GDM1 (cell line): ENCODE measurements around the gene PPP1R1B.

Experiments used
- DNase-seq: peaks from one replicate; lab custom pipeline; 2025; lab: John Stamatoyannopoulos, UW

PPP1R1B gene

DNA sequence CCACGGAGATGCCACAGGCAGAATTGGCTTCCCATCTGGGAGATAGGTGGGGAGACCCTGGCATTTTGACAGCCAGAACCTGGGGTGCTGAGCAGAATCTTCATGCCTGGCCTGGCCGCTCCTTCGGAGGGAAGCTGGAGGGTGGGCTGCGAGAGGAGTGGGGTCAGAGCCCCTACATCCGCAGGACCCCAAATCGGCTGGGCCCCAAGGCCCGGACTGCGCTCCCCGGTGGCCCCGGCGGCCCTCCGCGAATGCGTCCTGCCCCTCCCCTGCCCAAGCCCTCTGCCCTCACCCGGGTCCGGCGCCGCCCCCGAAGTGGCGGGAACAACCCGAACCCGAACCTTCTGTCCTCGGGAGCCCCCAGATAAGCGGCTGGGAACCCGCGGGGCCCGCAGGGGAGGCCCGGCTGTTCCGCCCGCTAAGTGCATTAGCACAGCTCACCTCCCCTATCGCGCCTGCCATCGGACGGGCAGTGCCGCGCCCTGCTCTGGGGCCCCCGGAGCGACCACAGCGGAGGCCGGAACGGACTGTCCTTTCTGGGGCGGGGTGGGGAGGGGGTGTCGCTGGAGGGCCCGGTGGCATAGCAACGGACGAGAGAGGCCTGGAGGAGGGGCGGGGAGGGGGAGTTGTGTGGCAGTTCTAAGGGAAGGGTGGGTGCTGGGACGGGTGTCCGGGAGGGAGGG lies 40.7 kb downstream of the PPP1R1B start:
- DNase-seq, result no peak

DNA sequence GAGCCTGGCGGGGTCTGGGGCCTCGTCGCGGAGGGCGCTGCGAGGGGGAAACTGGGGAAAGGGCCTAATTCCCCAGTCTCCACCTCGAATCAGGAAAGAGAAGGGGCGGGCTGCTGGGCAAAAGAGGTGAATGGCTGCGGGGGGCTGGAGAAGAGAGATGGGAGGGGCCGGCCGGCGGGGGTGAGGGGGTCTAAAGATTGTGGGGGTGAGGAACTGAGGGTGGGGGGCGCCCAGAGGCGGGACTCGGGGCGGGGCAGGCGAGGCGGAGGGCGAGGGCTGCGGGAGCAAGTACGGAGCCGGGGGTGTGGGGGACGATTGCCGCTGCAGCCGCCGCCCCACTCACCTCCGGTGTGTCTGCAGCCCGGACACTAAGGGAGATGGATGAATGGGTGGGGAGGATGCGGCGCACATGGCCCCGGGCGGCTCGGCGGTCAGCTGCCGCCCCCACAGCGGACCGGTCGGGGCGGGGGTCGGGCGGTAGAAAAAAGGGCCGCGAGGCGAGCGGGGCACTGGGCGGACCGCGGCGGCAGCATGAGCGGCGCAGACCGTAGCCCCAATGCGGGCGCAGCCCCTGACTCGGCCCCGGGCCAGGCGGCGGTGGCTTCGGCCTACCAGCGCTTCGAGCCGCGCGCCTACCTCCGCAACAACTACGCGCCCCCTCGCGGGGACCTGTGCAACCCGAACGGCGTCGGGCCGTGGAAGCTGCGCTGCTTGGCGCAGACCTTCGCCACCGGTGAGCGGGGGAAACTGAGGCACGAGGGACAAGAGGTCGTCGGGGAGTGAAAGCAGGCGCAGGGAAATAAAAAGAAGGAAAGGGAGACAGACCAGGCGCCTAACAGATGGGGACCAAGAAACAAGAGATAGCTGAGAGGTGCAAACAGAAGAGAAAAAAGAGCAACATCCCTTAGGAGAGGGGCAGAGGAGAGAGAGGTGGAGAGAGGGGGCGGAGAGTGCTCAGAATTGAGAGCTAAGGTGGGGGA lies 41.5 kb downstream of the PPP1R1B start, which contains the start of gene PNMT:
PNMT (plus strand) TSS at position 509 of the 980 bp plus-strand sequence; CDS start at position 532, 23 bp downstream.
- DNase-seq, result no peak

DNA sequence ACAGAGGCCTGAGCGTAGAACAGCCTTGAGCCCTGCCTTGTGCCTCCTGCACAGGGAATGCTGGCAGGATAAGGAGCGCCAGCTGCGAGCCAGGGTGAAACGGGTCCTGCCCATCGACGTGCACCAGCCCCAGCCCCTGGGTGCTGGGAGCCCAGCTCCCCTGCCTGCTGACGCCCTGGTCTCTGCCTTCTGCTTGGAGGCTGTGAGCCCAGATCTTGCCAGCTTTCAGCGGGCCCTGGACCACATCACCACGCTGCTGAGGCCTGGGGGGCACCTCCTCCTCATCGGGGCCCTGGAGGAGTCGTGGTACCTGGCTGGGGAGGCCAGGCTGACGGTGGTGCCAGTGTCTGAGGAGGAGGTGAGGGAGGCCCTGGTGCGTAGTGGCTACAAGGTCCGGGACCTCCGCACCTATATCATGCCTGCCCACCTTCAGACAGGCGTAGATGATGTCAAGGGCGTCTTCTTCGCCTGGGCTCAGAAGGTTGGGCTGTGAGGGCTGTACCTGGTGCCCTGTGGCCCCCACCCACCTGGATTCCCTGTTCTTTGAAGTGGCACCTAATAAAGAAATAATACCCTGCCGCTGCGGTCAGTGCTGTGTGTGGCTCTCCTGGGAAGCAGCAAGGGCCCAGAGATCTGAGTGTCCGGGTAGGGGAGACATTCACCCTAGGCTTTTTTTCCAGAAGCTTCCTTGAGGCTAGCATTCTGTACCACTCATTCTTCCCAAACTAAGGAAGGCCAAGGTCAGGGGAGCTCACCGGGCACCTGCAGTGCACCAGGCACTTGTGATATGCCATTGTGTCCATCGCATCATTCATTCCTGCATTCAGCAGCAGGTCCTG lies 43.4 kb downstream of the PPP1R1B start:
- no peak for DNase-seq

DNA sequence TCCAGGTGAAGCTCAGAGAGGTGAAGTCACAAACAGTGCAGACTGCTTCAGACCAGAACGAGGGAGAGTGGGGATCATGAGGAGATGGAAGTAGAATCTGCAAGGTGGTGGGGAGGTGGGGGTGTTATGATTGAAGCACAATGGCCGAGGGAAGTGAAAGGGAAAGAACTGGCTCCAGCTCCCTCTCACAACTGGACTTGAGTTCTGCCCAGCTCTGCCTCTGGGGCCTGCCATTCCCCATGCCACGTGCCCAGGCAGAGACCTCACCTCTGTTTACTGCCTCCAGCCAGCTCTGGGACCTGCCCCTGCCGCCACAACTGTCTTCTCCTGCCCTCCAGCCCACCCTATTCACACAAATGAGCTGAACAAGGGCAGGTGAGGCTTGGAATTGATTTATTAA lies 44.0 kb downstream of the PPP1R1B start:
- no peak for DNase-seq

DNA sequence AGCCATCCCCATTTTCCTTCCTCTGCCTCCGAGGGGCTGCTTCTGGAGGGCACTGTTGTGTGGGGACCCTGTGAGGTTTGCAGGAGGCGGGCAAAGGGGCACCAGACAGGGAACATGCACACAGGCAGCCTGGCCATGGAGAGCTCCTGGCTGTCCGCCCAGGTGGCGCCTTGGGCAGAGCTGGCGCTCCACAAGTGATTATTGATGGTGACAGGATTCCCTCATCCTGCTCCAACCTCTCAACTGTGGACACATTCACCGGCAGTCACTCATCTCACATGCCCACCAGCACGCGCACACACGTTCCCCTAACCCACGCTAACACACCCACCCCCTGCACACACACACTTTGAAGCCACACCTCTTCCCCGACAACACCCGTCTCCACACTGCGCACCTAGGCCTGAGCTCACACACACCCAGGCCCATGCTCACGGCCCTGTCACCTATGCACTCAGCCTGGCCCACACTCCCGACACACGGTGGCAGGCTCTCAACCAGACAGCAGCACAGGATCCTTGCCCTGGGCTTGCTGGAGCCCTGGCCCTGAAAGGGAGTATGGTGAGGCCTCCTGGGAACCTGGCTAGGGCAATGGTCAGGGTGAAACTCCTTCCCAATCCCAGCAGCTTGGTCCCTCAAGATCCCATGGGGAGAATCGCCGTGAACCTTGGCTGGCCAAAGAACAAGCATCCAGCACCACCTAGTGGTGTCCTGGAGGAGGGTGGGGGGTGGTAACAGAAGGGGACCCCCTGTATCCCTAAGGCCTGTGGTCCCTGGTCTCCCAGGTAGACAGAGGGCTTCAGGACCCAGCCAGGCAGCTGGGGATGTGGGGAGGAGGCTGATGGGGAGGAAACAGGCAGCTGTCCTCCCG lies 45.1 kb downstream of the PPP1R1B start:
- DNase-seq, result no peak

DNA sequence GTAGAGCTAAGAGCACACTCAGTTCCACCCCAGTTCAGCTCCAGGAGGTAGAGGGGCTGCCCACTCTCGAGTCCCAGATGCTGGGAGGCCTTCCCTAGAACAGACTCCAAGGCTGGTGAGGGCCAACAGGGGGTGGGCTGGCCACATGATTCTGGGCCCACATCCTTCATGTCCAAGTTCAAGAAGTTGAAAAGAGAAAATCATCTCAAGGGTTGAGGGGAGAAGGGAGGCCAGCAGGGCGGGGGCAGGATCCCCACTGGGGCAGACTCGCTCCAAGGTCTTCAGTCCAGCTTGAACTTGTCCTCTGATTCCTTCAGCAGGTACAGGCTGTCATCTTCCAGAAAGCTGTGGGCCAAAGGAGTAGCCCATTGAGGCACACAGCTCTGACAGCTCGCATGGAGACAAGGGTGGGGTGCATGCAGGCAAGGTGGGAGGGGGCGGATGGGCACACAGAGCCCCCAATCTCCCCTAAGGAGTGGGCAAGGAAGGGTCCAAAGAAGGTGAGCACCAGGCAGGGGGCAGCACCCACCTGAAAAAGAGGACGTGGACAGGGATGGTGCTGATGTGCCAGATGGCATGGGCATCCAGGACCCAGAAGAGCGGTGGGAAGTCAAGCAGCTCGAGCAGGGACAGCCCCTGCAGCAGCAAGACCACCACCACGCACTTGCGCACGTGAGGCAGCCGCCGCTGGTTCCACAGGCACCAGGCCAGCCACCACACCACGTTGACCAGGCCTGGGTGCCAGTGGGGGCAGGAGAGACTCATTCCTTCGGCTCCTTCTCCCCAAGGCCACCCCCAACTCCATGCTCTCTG lies 46.0 kb downstream of the PPP1R1B start:
- DNase-seq, result no peak

DNA sequence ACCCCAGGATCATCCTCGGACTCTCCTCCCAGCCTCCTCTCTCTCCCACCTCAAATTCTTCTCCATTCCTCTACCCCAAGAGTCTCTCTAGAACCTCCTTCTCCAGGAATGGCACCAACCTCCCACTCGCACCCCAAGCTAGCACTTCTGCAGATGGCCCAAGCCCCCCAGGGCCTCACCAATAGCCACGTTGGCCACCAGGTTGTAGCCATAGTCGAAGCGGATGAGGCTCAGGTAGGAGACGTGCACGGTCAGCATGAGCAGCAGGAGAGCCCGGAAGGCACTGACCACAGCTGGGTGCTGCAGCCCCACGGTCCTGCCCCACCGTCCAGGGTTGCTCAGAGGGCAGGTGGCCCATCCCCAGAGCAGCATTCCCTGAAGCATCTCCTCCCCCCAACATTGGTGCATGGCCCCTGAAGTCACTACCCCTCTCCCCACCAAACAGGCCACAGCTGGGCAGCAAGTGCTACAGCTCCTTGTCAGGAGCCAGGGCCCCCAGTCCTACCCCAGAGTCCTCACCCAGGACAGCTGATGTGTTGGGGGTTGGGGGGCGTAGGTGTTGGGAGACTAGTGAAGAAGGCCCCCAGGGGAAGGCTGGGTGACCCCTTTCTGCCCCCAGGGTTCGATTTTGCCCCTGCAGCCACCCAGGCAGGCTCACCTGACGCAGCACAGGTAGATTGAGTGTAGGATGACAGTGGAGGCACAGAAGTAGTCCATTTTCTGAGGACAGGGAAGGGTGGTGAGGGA lies 46.8 kb downstream of the PPP1R1B start:
- DNase-seq, result no peak

DNA sequence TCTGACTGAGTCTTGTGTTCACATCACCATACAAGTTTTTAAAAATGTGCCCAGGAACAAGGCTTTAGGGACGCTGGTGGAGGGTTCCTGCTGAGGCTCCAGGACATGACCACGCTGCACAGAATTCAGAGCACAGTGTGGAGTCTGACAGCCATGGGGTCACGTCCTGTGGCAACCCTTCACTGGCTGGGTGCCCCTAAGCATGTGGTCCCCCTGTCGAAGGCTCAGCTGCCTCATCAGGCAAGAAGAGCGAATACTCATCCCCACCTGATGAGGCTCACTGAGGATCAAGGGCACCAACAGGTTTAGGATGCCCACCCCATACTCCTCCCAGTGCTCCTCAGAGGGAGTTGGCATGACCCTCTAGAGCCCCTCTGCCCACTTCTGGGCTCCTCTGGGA lies 47.4 kb downstream of the PPP1R1B start:
- no peak for DNase-seq

DNA sequence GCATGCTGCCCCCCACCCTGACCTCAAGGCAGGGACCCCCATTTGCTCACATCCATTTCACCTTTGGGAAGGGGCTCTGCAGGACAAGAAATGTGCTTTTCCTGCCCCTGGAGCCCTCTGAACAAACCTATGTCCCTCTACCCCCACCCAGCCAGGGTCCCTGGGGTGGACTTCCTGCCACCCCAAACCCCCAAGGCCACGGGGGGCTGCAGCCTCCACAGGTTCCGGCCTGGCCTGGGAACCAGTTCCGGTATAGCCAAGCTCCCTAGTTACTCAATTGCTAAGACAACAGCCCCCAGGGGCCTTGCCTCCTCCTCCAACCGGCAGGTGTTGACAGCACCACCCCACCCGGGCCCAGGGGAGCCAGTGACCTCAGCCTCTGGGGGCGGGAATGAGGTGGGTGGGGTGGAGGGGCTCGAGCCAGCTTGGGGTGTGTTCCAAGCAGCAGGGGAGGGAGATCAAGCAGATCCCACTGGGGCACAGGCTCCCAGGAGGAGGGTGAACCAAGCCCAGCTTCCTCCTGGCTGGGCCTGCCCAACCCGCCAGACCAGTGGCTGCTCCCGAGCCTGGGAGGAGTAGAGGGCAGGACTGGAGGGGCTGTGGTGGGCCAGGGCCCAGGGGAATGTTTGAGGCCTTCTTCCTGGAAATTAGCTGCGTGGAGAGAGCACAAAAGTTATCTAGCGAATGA lies 48.1 kb downstream of the PPP1R1B start:
- DNase-seq, result no peak

DNA sequence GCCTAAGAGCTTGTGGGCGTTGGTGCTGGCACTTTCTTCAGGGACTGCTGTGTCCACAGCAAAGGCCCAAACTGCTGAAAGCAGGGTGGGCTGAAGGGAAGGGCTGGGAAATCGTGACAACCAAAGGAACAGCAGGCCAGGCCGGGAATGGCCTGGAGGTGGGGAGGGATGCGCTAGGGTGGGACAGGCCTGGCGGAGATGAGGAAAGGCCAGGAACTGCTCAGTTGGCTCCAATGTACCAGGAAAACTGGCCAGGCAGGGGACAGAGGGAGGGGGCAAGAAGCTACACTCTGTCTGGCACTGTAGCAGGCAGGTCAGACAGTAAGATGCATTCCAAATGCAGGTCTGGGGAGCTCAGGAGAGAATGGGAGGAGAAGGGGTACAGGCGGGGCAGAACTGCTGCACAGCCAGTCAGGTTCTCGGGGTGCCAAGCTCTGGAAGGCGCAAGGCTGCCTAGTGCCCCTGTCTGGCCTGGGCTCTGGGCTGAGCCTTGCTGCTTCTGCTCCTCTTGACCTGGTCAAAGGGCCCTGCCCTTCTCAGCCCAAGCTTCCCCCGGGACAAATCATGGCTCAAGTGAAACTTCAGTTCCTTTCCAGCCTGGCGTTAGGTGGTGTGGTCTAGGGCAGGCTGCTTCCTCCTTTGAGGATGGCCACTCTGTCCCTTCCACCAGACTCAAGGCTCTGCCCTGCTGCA lies 48.8 kb downstream of the PPP1R1B start:
- no peak for DNase-seq

DNA sequence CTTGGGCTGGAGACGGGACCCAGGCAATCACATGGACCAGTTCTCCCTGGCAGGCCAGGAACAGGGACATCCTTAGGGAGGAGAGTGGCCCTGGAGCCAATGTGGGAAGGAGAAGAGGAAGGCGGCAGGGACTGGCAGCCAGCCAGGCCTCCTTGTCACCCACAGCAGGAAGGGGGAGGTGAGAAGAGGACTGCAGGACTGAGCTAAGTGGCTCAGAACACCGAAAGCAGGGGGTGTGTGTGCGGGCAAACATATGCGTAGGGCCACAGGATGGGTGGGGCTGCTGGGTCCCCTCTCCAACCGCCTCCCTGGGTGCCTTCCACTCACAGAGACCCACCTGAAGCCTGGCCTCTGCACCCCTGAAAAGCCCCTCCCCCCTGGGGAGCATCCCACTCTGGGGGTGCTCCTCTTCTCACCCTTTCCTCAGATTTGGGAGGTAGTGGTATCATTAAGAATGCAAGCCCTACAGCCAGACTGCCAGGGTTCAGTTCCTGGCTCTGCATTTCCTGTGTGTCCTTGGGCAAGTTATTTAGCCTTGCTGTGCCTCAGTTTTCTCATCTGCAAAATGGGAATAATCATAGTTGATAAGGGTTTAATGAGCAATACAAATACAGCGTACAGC lies 49.6 kb downstream of the PPP1R1B start:
- DNase-seq, result peak; percentile 43

DNA sequence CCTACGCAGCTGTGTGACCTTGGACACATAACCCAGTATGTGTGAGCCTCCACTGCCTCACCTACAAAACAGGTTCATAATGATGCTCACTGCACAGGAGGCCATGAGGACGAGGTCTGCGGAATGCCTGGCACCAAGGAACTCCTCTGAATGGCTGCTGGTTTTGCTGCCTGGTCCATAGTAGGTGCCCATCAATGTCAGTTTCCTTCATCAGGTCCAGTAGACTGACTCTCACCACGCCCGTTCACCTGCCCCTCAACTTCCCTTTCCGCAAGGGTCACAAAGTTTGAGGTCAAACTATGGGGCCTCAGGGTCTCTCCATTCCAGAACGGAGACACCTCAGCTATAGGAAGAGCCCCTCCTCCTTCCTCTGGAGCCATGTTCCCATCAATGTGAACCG lies 50.3 kb downstream of the PPP1R1B start:
- no peak for DNase-seq

DNA sequence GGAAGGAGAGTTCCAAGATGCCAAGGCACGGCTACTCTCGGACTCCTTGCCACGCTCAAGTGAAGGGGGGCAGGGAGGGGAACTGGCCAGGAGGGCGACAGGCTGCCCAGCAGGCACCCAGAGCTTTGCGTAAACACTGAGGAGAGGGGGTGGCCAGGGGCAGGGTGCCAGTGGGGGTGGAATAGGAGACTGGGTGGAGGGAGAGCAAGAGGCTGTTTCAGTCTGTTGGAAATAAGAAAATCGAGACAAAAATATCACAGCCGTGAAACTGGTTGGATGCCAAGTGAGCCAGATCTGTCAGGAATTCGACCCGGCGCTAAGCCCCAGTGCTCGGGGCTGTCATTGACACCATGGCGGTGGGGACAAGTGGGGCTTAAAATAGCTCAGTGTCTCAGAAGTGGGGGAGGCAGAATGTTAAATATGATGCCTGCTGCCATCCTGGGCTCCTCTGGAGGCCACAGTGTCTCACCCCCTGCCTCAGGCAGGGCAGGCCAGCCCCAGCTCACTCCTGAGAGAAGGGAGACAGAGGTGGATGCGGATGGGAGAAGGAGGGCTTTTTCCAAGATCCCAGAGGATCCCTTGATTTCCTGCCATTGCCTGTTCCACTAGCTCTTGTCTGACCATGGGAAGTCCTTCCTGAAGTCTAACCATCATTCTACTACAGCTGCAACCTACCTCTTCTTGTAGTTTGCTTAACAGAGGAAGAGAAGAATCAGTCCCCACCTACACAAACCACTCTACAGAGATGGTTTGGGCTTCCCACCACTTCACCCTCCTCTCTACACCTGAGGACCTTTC lies 51.0 kb downstream of the PPP1R1B start:
- no peak for DNase-seq

DNA sequence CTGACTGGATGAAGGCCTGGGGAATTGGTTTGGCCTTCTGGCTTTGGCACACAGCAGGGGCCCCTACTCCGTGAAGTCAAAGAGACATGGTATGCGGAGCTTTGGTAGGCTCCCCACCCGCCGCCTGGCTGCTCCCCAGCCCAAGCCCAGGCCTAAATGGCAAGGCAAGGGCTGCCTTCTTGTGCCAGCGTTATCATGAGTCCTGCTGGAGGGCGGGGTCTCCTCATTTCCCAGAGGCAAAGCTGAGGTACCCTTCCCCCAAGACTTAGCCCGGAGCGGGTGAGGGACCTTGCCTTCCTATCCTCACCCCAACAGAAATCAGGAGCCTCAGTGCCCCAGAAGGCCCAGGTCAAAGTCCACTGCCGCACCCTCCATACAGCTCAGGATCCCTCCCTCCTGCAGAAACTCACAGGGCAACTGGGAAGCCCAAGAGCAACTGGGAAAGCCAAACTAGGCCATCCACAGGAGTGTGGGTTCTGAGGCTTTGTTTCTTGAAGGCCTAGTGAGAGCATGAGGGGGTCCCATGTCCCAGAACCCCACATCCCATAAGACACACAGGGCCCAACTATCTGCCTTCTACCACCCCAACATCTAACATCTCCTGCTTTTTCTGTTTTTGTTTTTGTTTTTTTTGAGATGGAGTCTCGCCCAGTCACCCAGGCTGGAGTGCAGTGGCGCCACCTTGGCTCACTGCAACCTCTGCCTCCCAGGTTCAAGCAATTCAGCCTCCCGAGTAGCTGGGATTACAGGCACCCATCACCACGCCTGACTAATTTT lies 51.8 kb downstream of the PPP1R1B start:
- DNase-seq, result no peak

DNA sequence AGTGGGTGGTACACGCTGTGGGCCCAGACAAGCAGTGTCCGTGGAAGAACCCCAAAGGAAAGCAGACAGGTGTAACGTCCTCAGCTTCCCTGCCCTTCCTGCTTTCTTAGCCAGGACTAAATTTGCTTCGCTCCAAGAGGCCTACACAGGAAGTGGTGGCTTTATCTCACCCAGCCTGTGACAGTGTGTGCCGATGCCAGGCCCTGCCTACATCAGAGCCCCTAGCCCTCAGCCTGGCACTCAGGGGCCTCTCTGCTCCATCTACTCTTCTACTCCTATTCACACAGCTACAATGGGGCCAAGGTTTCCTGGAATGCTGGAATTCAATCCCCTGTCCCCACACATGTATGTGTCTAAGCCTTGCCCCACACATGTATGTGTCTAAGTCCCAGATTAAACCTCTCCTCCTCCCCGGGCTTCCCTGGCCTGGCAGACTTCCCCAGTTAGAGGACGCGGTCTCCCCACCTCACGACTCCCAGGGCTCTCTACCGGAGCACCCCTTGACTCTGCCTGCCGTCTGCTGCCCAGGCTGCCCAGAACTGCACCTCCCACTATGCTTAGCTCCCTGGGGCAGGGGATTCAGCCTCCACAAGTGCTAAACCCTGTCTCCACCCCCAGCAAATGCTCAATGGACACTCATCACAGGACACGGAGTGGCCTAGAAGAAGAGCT lies 52.9 kb downstream of the PPP1R1B start:
- peak; percentile 64 for DNase-seq
